Liver (tissue), 3 donors: Measurements from ENCODE around the gene MICAL3.

Experiments
- FOXA1 ChIP-seq: IDR thresholded peaks from 2 replicates; pipeline ENCODE4 v1.6.1; 2016; ENCODE audit warnings: antibody characterized with exemption
- FOXA2 ChIP-seq: IDR thresholded peaks from 2 replicates; pipeline ENCODE4 v1.6.1; 2016; ENCODE audit warnings: antibody characterized with exemption
- RAD21 ChIP-seq, 2 donors: IDR thresholded peaks; 2 replicates each; pipeline ENCODE4 v1.6.1; 2016; ENCODE audit warnings: antibody characterized with exemption in 2 of 2, mild to moderate bottlenecking in 2 of 2
- TAF1 ChIP-seq: conservative IDR thresholded peaks from 2 replicates; pipeline ENCODE4 v1.6.1; 2016; ENCODE audit warnings: antibody characterized with exemption, mild to moderate bottlenecking
- YY1 ChIP-seq: IDR thresholded peaks from 2 replicates; pipeline ENCODE4 v1.6.1; 2016; ENCODE audit warnings: antibody characterized with exemption, mild to moderate bottlenecking
- TF ChIP-seq, protein P1 (sequence below): fragments of 150-350 bp; IDR thresholded peaks from 2 replicates; pipeline ENCODE4 v1.5.1; 2017; ENCODE audit warnings: improper control_type of control experiment, low read depth, low read length; ENCODE audit not compliant: missing input control
- TF ChIP-seq, protein P2 (sequence below): IDR thresholded peaks from 2 replicates; pipeline ENCODE4 v1.6.1; 2016; ENCODE audit warnings: antibody characterized with exemption
- donor health status: healthy.
- donor health status: healthy.

DNA sequence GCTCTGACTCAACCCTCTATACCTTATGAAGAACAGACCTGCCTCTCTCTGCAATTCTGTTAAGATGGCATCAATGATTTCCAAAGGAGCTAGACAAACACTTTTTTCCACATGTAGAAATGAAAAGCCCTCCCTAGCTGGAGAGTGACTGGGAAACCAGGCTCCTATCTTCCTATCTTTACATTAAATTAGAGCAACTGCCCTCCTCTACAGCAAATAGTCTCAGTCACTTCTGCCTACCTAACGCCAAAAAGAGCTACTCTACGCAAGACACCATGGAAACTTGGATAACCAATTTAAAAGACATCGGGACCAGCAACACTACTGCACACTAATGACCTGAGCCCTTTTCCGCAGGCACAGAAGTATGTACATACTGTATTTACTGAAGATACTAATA, 84.8 kb downstream of the MICAL3 start:
- TF ChIP-seq, protein P1, sequence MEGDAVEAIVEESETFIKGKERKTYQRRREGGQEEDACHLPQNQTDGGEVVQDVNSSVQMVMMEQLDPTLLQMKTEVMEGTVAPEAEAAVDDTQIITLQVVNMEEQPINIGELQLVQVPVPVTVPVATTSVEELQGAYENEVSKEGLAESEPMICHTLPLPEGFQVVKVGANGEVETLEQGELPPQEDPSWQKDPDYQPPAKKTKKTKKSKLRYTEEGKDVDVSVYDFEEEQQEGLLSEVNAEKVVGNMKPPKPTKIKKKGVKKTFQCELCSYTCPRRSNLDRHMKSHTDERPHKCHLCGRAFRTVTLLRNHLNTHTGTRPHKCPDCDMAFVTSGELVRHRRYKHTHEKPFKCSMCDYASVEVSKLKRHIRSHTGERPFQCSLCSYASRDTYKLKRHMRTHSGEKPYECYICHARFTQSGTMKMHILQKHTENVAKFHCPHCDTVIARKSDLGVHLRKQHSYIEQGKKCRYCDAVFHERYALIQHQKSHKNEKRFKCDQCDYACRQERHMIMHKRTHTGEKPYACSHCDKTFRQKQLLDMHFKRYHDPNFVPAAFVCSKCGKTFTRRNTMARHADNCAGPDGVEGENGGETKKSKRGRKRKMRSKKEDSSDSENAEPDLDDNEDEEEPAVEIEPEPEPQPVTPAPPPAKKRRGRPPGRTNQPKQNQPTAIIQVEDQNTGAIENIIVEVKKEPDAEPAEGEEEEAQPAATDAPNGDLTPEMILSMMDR: no peak
- no peak for TF ChIP-seq FOXA2
- no peak for TF ChIP-seq FOXA1
- TF ChIP-seq RAD21 (IDR thresholded peaks at IDR 0.05): no peak
- no peak for TF ChIP-seq TAF1
- TF ChIP-seq YY1: no peak
- TF ChIP-seq, protein P2, sequence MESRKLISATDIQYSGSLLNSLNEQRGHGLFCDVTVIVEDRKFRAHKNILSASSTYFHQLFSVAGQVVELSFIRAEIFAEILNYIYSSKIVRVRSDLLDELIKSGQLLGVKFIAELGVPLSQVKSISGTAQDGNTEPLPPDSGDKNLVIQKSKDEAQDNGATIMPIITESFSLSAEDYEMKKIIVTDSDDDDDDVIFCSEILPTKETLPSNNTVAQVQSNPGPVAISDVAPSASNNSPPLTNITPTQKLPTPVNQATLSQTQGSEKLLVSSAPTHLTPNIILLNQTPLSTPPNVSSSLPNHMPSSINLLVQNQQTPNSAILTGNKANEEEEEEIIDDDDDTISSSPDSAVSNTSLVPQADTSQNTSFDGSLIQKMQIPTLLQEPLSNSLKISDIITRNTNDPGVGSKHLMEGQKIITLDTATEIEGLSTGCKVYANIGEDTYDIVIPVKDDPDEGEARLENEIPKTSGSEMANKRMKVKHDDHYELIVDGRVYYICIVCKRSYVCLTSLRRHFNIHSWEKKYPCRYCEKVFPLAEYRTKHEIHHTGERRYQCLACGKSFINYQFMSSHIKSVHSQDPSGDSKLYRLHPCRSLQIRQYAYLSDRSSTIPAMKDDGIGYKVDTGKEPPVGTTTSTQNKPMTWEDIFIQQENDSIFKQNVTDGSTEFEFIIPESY: no peak
